Measurements from ENCODE around the gene KANSL1. TPM values are rescaled to one million over a fixed set of nuclear protein-coding genes. Genes with fewer than 3 reads are reported as not detected.

KANSL1 gene
- total and polyA plus RNA-seq, 2 experiments from 2014 or later, result 12.2 to 38.2 TPM

GRCh38 chr17:46179375-46179999, 13.7 kb downstream of the KANSL1 start:
- Histone ChIP-seq H3K9ac (no peak overlapping the region), H3K4me1 (ENCODE audit: insufficient read depth) (peaks cover 49% of the 10 kb centered on the region), H3K4me2 (ENCODE audit: unreplicated experiment) (no peak overlapping the region), H3K9me3 (ENCODE audit: low read depth) (no peaks in the 10 kb centered on the region), H3K9me2 (ENCODE audit: insufficient read depth) (no peaks in the 10 kb centered on the region), H3K27ac (peak overlapping the region; percentile 3; the same call in 1 of the 2 replicates), H3K4me3 (no peak overlapping the region), H3K27me3 (replicated peaks; ENCODE audit: insufficient read depth) (no peaks in the 10 kb centered on the region), H3K36me3 (ENCODE audit: low read depth) (no peaks in the 10 kb centered on the region), H4K20me1 (ENCODE audit: insufficient read depth) (peaks cover 82% of the 10 kb centered on the region), H3K79me2 (ENCODE audit: insufficient read depth) (peaks cover 100% of the 10 kb centered on the region), H2AFZ (no peak overlapping the region), H3F3A (ENCODE audit: insufficient read depth) (peaks cover 35% of the 10 kb centered on the region)
- 92 to 93% methylated on average over 11 of the region's 11 CpGs for WGBS, 2 experiments (ENCODE audit: low coverage in 1 of 2, low lambda C conversion rate in 2 of 2, missing lambda C conversion rate in 2 of 2)
- TF ChIP-seq EZH2phosphoT487 (IDR thresholded peaks at IDR 0.05; ENCODE audit: insufficient read depth, low read depth) (no peak), EZH2 (IDR thresholded peaks at IDR 0.05; ENCODE audit: insufficient read depth, poor library complexity, severe bottlenecking) (no peak)
- DNase-seq, result no peak
- in situ Hi-C loops (cut with MboI), result no loop called here

DNA sequence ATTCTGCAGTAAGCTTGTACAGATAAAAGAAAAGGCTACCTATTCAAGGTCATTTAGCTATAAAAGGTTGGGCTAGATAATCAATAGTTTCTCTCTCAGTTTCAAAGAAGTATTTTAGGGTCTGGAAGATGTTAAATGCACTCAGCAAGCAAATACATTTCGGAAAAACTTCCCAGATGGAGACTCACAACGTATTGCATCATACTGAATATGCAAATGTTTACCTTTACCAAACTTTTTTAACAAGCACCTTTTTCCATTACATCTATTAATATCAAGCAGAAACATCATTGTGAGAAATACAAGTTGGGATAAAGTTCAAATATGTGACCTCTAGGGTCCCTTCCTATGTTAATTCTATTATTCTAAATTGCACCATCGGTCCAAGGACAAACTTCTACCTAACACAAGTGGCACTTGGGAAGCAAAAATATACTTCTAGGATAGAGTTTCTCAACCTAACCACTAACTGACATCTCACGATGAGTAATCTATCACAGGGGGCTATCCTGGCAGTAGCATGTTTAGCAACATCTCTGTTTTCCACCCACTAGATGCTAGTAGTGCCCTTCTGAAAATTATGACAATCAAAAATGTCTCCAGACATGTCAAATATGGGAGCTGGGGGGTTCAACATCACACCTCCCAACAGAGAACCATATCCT, 14.5 kb downstream of the KANSL1 start:
- peak overlapping the region; percentile 34 for H3K4me2 ChIP-seq (ENCODE audit: unreplicated experiment)

GRCh38 chr17:46176975-46177374, 16.3 kb downstream of the KANSL1 start:
- Histone ChIP-seq H3F3A (ENCODE audit: insufficient read depth) (peaks cover 39% of the 10 kb centered on the region), H3K27me3 (replicated peaks; ENCODE audit: insufficient read depth) (no peaks in the 10 kb centered on the region), H3K9me3 (ENCODE audit: low read depth) (no peaks in the 10 kb centered on the region), H3K9me2 (ENCODE audit: insufficient read depth) (no peaks in the 10 kb centered on the region), H3K4me3 (no peak overlapping the region), H4K20me1 (ENCODE audit: insufficient read depth) (peaks cover 80% of the 10 kb centered on the region), H3K36me3 (ENCODE audit: low read depth) (no peaks in the 10 kb centered on the region), H3K4me2 (ENCODE audit: unreplicated experiment) (no peak overlapping the region), H3K27ac (no peak overlapping the region), H3K79me2 (ENCODE audit: insufficient read depth) (peaks cover 100% of the 10 kb centered on the region), H3K9ac (no peak overlapping the region), H3K4me1 (ENCODE audit: insufficient read depth) (peaks cover 49% of the 10 kb centered on the region), H2AFZ (no peak overlapping the region)
- in situ Hi-C loops (cut with MboI), result no loop called here
- whole genome bisulfite sequencing, 2 experiments (ENCODE audit: low coverage in 1 of 2, low lambda C conversion rate in 2 of 2, missing lambda C conversion rate in 2 of 2), result 52 to 60% methylated on average over 3 of the region's 3 CpGs
- DNase-seq, result no peak
- TF ChIP-seq EZH2 (IDR thresholded peaks at IDR 0.05; ENCODE audit: insufficient read depth, poor library complexity, severe bottlenecking) (no peak), EZH2phosphoT487 (IDR thresholded peaks at IDR 0.05; ENCODE audit: insufficient read depth, low read depth) (no peak)

More for the DNA sequence above, 14.5 kb downstream of the KANSL1 start:
- Histone ChIP-seq H3K4me3 (0 out of 2 replicates have a peak overlapping the region, but pooled peaks have one; percentile 0), H3K9me3 (ENCODE audit: low read depth) (no peaks in the 10 kb centered on the region), H3K9me2 (ENCODE audit: insufficient read depth) (no peaks in the 10 kb centered on the region), H2AFZ (no peak overlapping the region), H3K9ac (no peak overlapping the region), H4K20me1 (ENCODE audit: insufficient read depth) (peaks cover 77% of the 10 kb centered on the region), H3F3A (ENCODE audit: insufficient read depth) (peaks cover 36% of the 10 kb centered on the region), H3K79me2 (ENCODE audit: insufficient read depth) (peaks cover 100% of the 10 kb centered on the region), H3K36me3 (ENCODE audit: low read depth) (no peaks in the 10 kb centered on the region), H3K27ac (peak overlapping the region; percentile 3; the same call in 1 of the 2 replicates), H3K4me1 (ENCODE audit: insufficient read depth) (peaks cover 49% of the 10 kb centered on the region), H3K27me3 (replicated peaks; ENCODE audit: insufficient read depth) (no peaks in the 10 kb centered on the region)
- WGBS, 2 experiments (ENCODE audit: low coverage in 1 of 2, low lambda C conversion rate in 2 of 2, missing lambda C conversion rate in 2 of 2), result 30 to 33% methylated on average over 4 of the region's 4 CpGs
- DNase-seq, result peak; percentile 68
- no peak for TF ChIP-seq EZH2 (IDR thresholded peaks at IDR 0.05; ENCODE audit: insufficient read depth, poor library complexity, severe bottlenecking)
- in situ Hi-C loops (cut with MboI), result no loop called here

- 0 to 2% methylated on average over 1 of the region's 1 CpG for WGBS, 2 experiments (ENCODE audit: low coverage in 1 of 2, low lambda C conversion rate in 2 of 2, missing lambda C conversion rate in 2 of 2)
- Histone ChIP-seq H3K27ac (peak overlapping the region; percentile 0; the same call in 1 of the 2 replicates), H3K9me3 (ENCODE audit: low read depth) (no peaks in the 10 kb centered on the region)
Observed at GRCh38 chr17:46175891-46176290, 17.3 kb downstream of the KANSL1 start.

More at GRCh38 chr17:46175891-46176290, 17.3 kb downstream of the KANSL1 start:
- TF ChIP-seq EZH2phosphoT487 (IDR thresholded peaks at IDR 0.05; ENCODE audit: insufficient read depth, low read depth), result no peak
- TF ChIP-seq EZH2 (IDR thresholded peaks at IDR 0.05; ENCODE audit: insufficient read depth, poor library complexity, severe bottlenecking), result no peak
- Histone ChIP-seq H3K9ac (no peak overlapping the region), H3F3A (ENCODE audit: insufficient read depth) (peaks cover 39% of the 10 kb centered on the region), H3K79me2 (ENCODE audit: insufficient read depth) (peaks cover 100% of the 10 kb centered on the region), H4K20me1 (ENCODE audit: insufficient read depth) (peaks cover 83% of the 10 kb centered on the region), H3K36me3 (ENCODE audit: low read depth) (peaks cover 10% of the 10 kb centered on the region), H2AFZ (no peak overlapping the region), H3K27me3 (replicated peaks; ENCODE audit: insufficient read depth) (no peaks in the 10 kb centered on the region), H3K4me2 (ENCODE audit: unreplicated experiment) (peak overlapping the region; percentile 48), H3K4me1 (ENCODE audit: insufficient read depth) (peaks cover 47% of the 10 kb centered on the region), H3K4me3 (no peak overlapping the region), H3K9me2 (ENCODE audit: insufficient read depth) (no peaks in the 10 kb centered on the region)
- in situ Hi-C loops (cut with MboI), result no loop called here
- peak; percentile 64 for DNase-seq

All from GM23248 (cell line).